HG02840 (cell line): ENCODE data around the gene ARSG.
A peak's percentile ranks its signal among the peaks of the same experiment; 100 is the strongest.

ENCODE experiments used
- ATAC-seq: cut with Tn5 transposase; IDR thresholded peaks from one replicate; pipeline ENCODE4 v1.9.1; 2021; ENCODE audit warnings: mild to moderate bottlenecking, moderate library complexity, moderate number of reproducible peaks; ENCODE audit not compliant: unreplicated experiment, low FRiP score

ARSG gene

GRCh38 chr17:68423251-68423650 lies 132.0 kb downstream of the ARSG start:
- ATAC-seq, result no peak

DNA sequence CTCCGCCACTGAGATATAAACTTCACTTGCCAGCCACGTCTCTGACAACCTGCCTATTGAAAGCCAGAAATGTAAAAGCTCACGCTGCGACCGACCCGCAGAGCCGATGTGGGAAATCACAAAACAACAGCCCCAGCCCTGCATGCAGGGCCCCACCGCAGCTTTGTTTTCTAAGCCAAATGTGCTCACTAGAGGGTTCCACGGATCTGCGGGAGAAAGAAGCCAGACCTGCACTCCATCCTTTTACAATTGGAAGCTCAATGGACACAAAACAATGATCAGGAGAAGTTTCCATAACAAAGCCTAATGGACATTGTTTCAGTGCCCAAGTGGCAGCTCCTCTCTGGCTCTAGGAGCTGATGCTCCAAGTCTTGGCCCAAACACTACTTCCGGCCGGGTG lies 132.9 kb downstream of the ARSG start:
- no peak for ATAC-seq

DNA sequence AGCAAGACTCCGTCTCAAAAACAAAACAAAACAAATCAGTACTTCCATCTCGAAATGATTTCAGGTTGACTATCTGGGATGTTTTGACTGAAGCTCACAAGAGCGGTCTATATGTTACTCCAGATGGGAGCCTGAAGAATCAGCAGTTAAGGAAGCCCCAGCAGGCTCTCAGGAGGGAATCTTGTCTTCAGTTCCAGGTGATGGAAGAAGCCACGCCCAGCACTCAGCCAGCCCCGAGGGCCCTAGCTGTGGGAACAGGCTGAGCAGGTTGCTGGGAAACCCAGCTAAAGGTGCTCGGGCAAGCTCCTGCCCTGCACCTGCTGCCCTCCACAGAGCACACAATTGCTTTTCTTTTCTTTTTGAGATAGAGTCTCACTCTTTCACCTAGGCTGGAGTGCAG lies 133.6 kb downstream of the ARSG start:
- ATAC-seq, result no peak

GRCh38 chr17:68425979-68426378 lies 134.7 kb downstream of the ARSG start:
- no peak for ATAC-seq

DNA sequence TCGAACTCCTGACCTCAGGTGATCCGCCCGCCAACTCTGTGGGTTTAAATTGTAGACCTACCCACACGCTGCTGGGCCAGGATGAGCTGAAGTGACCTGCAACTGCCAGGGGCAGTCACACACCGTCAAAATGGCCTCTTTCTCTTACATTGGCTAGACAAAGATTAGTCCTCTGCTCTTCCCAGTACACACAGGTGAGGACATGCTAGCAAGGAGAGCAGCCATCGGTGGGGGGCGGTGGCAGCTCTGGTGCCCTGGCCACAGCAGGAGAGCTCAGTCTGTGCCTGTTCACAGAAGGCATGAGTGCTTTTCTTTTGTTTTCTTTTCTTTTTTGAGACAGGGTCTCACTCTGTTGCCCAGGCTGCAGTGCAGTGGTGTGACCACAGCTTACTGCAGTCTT lies 136.3 kb downstream of the ARSG start:
- ATAC-seq, result no peak

DNA sequence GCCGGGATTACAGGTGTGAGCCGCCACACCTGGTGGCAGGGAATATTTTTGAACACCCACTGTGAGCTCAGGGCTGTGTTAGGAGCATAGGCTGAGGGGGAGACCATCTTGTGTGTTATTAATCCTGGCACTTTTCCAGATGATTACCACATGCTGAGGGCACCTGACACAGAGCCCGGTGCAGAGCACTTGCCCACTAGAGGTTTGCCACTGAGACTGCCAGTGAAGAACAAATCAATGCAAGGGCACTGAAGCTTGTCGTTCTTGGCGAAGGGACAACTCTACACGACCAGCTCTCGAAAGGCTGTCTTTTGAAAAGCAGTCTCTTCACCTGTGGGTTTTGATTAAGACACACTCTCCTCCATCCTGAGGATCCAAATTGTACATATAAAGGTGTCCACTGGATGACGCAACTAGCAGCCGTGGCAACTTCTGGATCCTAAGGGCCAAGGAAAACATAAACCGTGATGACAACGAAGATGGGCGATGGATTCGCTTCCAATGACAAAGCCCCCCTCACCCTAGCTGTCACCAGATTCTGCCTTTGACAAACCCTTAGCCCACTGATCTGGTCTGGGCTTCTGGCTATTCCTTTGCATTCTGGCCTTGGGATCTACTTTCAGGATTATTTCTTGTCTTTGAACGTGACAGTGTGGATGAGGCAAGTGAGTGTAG lies 137.3 kb downstream of the ARSG start:
- no peak for ATAC-seq

- ATAC-seq, result no peak
Observed at GRCh38 chr17:68429881-68430280, 138.6 kb downstream of the ARSG start.

DNA sequence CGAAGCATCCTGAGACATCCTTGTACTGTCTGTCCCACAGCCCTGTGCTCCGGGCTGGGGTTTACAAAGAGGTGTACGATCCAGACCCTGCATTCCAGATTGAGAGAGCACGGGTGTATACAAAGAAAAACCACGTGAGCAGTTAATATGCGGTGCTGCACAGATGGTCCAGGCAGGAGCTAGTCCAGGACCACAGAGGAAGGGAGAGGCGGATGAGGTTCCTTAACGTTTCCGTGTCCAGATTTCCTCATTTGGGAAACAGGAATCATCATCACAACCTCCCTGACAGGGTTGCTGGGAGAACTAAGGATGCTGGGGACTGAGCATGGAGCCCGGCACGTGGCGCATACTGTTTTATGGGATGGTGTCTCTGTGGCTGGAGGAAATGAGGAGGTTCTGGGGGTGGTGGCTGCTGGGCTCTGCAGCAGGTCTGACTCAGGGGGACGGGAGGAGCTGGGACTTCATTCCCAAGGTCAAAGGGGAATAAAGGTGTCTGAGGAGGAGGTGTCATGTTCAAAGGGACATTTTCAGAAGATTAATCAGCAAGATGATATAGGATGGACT lies 139.8 kb downstream of the ARSG start:
- ATAC-seq, result no peak

GRCh38 chr17:68431661-68432071 lies 140.4 kb downstream of the ARSG start:
- no peak for ATAC-seq

GRCh38 chr17:68432086-68432864 lies 141.0 kb downstream of the ARSG start:
- no peak for ATAC-seq

- no peak for ATAC-seq
Observed at GRCh38 chr17:68433211-68433610, 141.9 kb downstream of the ARSG start.

GRCh38 chr17:68433911-68434508 lies 142.7 kb downstream of the ARSG start:
- no peak for ATAC-seq

DNA sequence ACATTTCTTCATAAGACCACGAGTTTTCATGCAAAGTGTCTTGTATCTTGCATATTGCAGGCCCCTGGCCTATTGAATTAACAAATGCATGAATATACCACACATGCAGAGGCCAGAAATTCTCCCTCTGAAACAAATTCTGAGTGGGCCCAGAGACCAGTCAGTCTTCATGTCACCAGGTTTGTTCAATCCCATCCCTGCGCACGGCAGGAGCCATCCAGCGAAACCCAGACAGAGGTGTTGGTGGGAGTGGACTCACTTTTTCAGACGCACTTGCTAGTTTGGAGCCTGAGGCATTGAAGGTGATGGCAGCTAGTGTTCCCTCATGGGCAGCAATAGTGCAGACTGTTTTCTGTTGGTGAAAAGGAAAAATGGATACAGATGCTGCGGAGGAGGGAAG lies 144.1 kb downstream of the ARSG start:
- no peak for ATAC-seq

GRCh38 chr17:68435876-68436842 lies 144.9 kb downstream of the ARSG start:
- no peak for ATAC-seq

DNA sequence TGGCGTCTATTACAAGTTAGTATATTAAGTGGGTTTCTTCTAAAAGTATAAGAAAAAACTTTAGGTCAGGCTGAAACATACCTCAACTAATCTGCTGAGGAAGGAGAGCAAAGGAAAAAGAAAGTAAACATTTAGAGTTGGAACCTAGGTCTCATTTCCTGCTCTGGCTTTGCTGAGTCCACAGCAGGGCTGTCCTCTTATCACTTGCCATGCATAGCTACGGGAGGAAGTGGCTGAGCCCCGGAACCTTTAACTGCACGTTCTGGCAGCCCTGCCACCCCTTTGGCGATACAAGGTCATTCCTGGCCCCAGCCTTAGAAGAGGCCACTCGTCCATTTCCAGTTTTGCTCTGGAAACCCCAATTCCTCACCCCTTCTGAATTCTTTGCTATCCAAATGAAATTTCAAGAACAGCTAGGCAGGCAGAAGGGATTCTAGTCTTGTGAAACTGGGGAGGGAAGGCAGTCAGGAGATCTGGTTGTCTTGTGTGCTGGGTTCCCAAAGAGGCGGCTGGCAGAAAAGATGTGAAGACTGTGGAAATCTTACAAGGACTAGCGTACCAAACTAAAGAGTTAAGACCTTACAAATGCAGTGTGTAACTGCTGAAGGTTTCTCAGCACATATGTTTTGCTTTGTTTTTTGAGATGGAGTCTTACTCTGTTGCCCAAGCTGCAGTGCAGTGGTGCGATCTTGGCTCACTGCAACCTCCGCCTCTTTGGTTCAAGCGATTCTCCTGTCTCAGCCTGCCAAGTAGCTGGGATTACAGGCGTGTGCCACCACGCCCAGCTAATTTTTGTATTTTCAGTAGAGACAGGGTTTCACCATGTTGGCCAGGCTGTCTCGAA lies 146.9 kb downstream of the ARSG start:
- ATAC-seq, result peak; percentile 63

DNA sequence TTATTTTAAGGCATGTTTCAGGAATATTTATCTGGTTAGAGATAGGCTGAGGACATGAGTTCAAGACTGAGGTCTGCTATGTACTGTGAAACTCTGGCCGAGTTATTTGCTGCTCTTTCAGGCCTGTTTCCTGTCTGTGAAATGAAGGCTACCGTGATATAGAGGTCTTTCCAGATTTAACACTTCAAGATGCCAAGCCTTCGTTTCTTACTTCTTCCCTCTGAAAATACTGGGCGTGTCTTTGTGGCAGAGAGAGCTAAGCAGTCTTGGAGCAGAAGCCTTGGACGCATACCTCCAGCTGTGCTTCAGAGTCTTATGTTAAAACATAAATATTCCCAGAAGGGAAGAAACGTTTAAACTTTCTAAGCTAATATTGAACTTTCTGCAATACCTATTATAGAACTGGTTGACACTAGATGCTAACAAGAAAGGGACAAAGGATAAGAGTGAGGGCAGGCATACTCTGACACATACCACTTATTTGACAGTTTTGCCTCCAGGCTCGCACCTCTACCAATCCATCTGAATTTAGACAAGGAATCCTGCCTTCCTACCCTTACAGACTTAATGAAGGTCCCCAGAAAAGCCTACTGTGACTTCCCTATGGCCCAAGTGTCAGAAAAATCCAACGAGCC lies 148.5 kb downstream of the ARSG start:
- no peak for ATAC-seq

- ATAC-seq, result no peak
Observed at GRCh38 chr17:68440526-68440925, 149.2 kb downstream of the ARSG start.

GRCh38 chr17:68441070-68441770 lies 149.9 kb downstream of the ARSG start:
- no peak for ATAC-seq
